Measurements from ENCODE around the gene E2F2.
A peak's percentile ranks its signal among the peaks of the same experiment; 100 is the strongest.
"Not testable (repeated sequence)": the region's sequence is repeated elsewhere in the genome, so short reads cannot be mapped to it uniquely, and the experiment has no call there.

The E2F2 gene

GRCh38 chr1:23545851-23546250, 14.8 kb upstream of the E2F2 start:
- no peak for DNase-seq

- peak; percentile 90 for DNase-seq
Measured at GRCh38 chr1:23544444-23545389, 13.7 kb upstream of the E2F2 start.

GRCh38 chr1:23543707-23544443, 12.8 kb upstream of the E2F2 start:
- DNase-seq: peak; percentile 56

- not testable (repeated sequence) for DNase-seq
Measured at GRCh38 chr1:23542940-23543339, 11.9 kb upstream of the E2F2 start.

GRCh38 chr1:23539698-23540266, 8.7 kb upstream of the E2F2 start:
- peak; percentile 99 for DNase-seq

GRCh38 chr1:23537296-23537973, 6.4 kb upstream of the E2F2 start:
- DNase-seq: no peak

- peak; percentile 45 for DNase-seq
Measured at GRCh38 chr1:23533246-23534023, 2.4 kb upstream of the E2F2 start.

GRCh38 chr1:23531562-23532094, 595 bp upstream of the E2F2 start:
- no peak for DNase-seq

GRCh38 chr1:23530087-23530746, 816 bp downstream of the E2F2 start:
- DNase-seq: no peak

GRCh38 chr1:23529146-23530086, 1.6 kb downstream of the E2F2 start:
- DNase-seq: no peak

- peak; percentile 65 for DNase-seq
Measured at GRCh38 chr1:23528250-23528978, 2.6 kb downstream of the E2F2 start.

- DNase-seq: no peak
Measured at GRCh38 chr1:23527900-23528249, 3.2 kb downstream of the E2F2 start.

GRCh38 chr1:23527366-23527765, 3.7 kb downstream of the E2F2 start:
- no peak for DNase-seq

GRCh38 chr1:23526329-23527041, 4.5 kb downstream of the E2F2 start:
- DNase-seq: no peak

GRCh38 chr1:23525558-23526250, 5.3 kb downstream of the E2F2 start:
- DNase-seq: no peak

- DNase-seq: no peak
Measured at GRCh38 chr1:23524716-23525401, 6.2 kb downstream of the E2F2 start.

GRCh38 chr1:23524163-23524562, 6.9 kb downstream of the E2F2 start:
- DNase-seq: no peak

Data from islet precursor cell (in vitro differentiated cells).